SK-N-SH (cell line): ENCODE measurements around the gene MED8.

Experiments
- CTCF ChIP-seq: fragments of 200-600 bp; sonication (generic); IDR thresholded peaks from 2 replicates; pipeline ENCODE4 v1.6.1; 2017; ENCODE audit warnings: antibody characterized with exemption, mild to moderate bottlenecking, moderate library complexity
- EP300 ChIP-seq, 2 experiments: IDR thresholded peaks; 2 replicates each; pipeline versions ENCODE4 v1.4.0 to v1.6.1; 2012; ENCODE audit warnings: borderline replicate concordance in 1 of 2, low read depth in 1 of 2, low read length in 1 of 2
- EZH2phosphoT487 ChIP-seq: fragments of 200-600 bp; sonication (generic); IDR thresholded peaks from 2 replicates; pipeline ENCODE4 v1.6.1; 2017; ENCODE audit warnings: low read depth, mixed run types, mild to moderate bottlenecking, antibody characterized with exemption, moderate library complexity, borderline replicate concordance
- GABPA ChIP-seq: IDR thresholded peaks from 2 replicates; pipeline ENCODE4 v1.4.0; 2012; ENCODE audit warnings: low read depth, mild to moderate bottlenecking
- JUND ChIP-seq: IDR thresholded peaks from 2 replicates; pipeline ENCODE4 v1.4.0; 2012
- MAX ChIP-seq: IDR thresholded peaks from 2 replicates; pipeline ENCODE4 v1.4.0; 2012; ENCODE audit warnings: low read depth
- POLR2AphosphoS5 ChIP-seq: IDR thresholded peaks from 2 replicates; pipeline ENCODE4 v1.6.1; 2012; ENCODE audit warnings: low read depth, low read length
- RCOR1 ChIP-seq: fragments of 150-350 bp; IDR thresholded peaks from 2 replicates; pipeline ENCODE4 v1.6.1; 2017; ENCODE audit warnings: antibody characterized with exemption, low read length
- USF2 ChIP-seq: fragments of 150-350 bp; IDR thresholded peaks from 2 replicates; pipeline ENCODE4 v1.6.1; 2017; ENCODE audit warnings: antibody characterized with exemption, low read length, low read depth, borderline replicate concordance

- no peak for TF ChIP-seq CTCF
- no peak for TF ChIP-seq USF2
- no peak for TF ChIP-seq GABPA
- no peak for TF ChIP-seq POLR2AphosphoS5
- no peak for TF ChIP-seq JUND
- TF ChIP-seq EZH2phosphoT487, result no peak
- TF ChIP-seq MAX, result no peak
- TF ChIP-seq EP300 (IDR thresholded peaks at IDR 0.05; ENCODE audit: borderline replicate concordance in 1 of 2, low read depth in 1 of 2, low read length in 1 of 2), result no peak
- no peak for TF ChIP-seq RCOR1
These were observed 2.9 kb downstream of the MED8 start for GRCh38 chr1:43386676-43387075.
